ENCODE measurements around the gene CD19. TPM values are rescaled to one million over a fixed set of nuclear protein-coding genes. Genes with fewer than 3 reads are reported as not detected.
"Not testable (repeated sequence)": the region's sequence is repeated elsewhere in the genome, so short reads cannot be mapped to it uniquely, and the experiment has no call there.

The CD19 gene
- total RNA-seq, 4 donors from 2014 or later, result 1.5 TPM; not detected in 3

DNA sequence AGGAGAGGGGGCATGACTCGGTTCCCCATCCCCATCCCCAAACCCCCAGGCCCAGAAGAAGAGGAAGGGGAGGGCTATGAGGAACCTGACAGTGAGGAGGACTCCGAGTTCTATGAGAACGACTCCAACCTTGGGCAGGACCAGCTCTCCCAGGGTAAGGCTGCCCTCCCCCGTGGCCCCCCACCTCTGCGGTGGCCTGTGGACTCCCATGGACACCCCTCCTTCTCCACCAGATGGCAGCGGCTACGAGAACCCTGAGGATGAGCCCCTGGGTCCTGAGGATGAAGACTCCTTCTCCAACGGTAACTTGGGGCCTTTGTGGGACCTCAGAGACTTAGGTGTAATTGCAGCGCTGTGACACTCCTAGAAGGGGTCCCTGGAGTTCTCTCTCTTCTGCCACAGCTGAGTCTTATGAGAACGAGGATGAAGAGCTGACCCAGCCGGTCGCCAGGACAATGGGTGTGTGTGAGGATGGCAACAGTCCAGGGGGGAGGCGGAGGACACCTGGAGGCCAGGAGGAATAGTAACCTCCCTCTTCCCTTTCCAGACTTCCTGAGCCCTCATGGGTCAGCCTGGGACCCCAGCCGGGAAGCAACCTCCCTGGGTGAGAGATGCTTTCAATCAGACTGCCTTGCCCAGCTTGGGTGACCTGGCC, 5.6 kb downstream of the CD19 start:
- no peaks in the 10 kb centered on the region for H3K36me3 ChIP-seq
- H3K4me3 ChIP-seq, result no peak overlapping the region
- H3K4me1 ChIP-seq, result no peaks in the 10 kb centered on the region
- no peak overlapping the region for H3K27ac ChIP-seq
- no peaks in the 10 kb centered on the region for H3K27me3 ChIP-seq
- DNase-seq, result no peak
- intact Hi-C loops (cut with DNase I; ENCODE audit: low total_unique reads), result no loop called here
- no peaks in the 10 kb centered on the region for H3K9me3 ChIP-seq
- TF ChIP-seq POLR2A (IDR thresholded peaks at IDR 0.05), result no peak
- TF ChIP-seq, protein P1, sequence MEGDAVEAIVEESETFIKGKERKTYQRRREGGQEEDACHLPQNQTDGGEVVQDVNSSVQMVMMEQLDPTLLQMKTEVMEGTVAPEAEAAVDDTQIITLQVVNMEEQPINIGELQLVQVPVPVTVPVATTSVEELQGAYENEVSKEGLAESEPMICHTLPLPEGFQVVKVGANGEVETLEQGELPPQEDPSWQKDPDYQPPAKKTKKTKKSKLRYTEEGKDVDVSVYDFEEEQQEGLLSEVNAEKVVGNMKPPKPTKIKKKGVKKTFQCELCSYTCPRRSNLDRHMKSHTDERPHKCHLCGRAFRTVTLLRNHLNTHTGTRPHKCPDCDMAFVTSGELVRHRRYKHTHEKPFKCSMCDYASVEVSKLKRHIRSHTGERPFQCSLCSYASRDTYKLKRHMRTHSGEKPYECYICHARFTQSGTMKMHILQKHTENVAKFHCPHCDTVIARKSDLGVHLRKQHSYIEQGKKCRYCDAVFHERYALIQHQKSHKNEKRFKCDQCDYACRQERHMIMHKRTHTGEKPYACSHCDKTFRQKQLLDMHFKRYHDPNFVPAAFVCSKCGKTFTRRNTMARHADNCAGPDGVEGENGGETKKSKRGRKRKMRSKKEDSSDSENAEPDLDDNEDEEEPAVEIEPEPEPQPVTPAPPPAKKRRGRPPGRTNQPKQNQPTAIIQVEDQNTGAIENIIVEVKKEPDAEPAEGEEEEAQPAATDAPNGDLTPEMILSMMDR (IDR thresholded peaks at IDR 0.05), result no peak

DNA sequence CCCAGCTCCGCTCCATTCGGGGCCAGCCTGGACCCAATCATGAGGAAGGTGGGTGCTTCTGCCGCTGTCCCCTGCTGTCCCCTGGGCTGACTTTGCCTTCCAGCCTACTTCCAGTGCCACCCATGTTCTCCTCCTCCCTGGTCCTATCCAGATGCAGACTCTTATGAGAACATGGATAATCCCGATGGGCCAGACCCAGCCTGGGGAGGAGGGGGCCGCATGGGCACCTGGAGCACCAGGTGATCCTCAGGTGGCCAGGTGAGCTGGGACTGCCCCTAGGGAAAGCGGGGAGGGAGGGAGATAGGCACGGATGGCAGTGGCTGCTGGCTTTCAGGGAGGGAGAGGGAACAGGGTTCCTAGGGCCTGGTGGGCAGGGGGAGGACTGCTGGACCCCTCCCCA, 7.0 kb downstream of the CD19 start:
- no peaks in the 10 kb centered on the region for H3K36me3 ChIP-seq
- TF ChIP-seq POLR2A (IDR thresholded peaks at IDR 0.05), result no peak
- TF ChIP-seq, protein P1 (IDR thresholded peaks at IDR 0.05), result no peak
- no peak for DNase-seq
- intact Hi-C loops (cut with DNase I; ENCODE audit: low total_unique reads), result no loop called here
- no peaks in the 10 kb centered on the region for H3K4me1 ChIP-seq
- H3K27me3 ChIP-seq, result no peaks in the 10 kb centered on the region
- no peak overlapping the region for H3K4me3 ChIP-seq
- no peaks in the 10 kb centered on the region for H3K9me3 ChIP-seq
- H3K27ac ChIP-seq, result no peak overlapping the region

DNA sequence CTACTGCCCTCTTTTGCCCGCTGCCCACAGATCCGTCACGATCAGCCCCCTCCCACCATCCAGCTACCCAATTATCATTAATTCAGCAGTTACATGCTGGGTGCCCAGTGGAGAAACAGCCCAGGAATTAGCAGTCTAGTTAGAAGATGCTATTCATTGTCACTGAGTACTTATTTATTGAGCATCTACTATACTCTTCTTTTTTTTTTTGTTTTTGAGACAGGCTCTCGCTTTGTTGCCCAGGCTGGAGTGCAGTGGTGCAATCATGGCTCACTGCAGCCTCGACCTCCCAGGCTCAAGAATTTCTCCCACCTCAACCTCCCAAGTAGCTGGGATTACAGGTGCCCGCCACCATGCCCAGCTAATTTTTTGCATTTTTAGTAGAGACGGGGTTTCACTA, 8.1 kb downstream of the CD19 start:
- H3K36me3 ChIP-seq; intact Hi-C loops (cut with DNase I; ENCODE audit: low total_unique reads); DNase-seq; H3K4me1 ChIP-seq; H3K27me3 ChIP-seq; H3K9me3 ChIP-seq; H3K27ac ChIP-seq; H3K4me3 ChIP-seq: not testable (repeated sequence)

DNA sequence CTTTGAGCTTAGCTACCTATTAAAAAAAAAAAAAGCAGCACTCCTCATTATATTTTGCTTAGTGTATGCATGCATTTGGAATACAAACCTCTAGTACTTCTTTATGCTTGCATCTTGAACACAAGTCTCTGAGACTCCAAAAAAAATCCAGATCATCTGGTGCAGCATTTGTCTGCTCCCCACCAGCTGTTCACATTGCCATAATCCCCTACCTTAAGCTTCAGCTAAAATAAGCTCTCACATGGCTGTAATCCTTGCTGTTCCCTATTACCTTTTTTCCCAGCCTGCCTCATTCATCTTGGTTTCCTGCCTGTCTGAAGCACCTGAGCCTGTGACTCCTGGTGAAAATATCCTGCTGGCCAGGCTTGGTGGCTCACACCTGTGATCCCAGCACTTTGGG, 11.5 kb downstream of the CD19 start:
- no peak overlapping the region for H3K27ac ChIP-seq
- no peak for DNase-seq
- H3K36me3 ChIP-seq, result no peaks in the 10 kb centered on the region
- no peaks in the 10 kb centered on the region for H3K4me1 ChIP-seq
- H3K9me3 ChIP-seq, result no peaks in the 10 kb centered on the region
- TF ChIP-seq, protein P1 (IDR thresholded peaks at IDR 0.05), result no peak
- TF ChIP-seq POLR2A (IDR thresholded peaks at IDR 0.05), result no peak
- H3K27me3 ChIP-seq, result no peaks in the 10 kb centered on the region
- no peak overlapping the region for H3K4me3 ChIP-seq
- intact Hi-C loops (cut with DNase I; ENCODE audit: low total_unique reads), result no loop called here

DNA sequence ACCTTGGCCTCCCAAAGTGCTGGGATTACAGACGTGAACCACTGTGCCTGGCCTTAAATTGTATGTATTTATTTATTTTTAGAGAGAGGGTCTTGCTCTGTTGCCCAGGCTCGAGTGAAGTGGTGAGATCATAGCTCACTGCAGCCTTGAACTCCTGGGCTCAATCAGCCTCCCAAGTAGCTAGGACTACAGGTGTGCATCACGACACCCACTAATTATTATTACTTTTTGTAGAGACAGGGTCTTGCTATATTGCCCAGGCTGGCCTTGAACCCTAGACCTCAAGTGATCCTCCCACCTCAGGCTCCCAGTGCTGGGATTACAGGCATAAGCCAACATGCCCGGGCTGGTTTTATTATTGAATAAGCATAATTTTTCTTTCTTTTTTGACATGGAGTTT, 14.9 kb downstream of the CD19 start:
- DNase-seq, result no peak
- H3K4me3 ChIP-seq, result no peak overlapping the region
- intact Hi-C loops (cut with DNase I; ENCODE audit: low total_unique reads), result no loop called here
- H3K36me3 ChIP-seq, result no peaks in the 10 kb centered on the region
- H3K9me3 ChIP-seq, result no peaks in the 10 kb centered on the region
- peaks cover 0 to 2% of the 10 kb centered on the region in 2 donors for H3K4me1 ChIP-seq
- no peak for TF ChIP-seq POLR2A (IDR thresholded peaks at IDR 0.05)
- TF ChIP-seq, protein P1 (IDR thresholded peaks at IDR 0.05), result no peak
- no peak overlapping the region for H3K27ac ChIP-seq
- H3K27me3 ChIP-seq, result no peaks in the 10 kb centered on the region
